NCI-H2196 treated with DMSO at 0.1 percent for 48 hours (cell line): ENCODE results near the gene INHA.

Experiments used
- DNase-seq: peaks from one replicate; lab custom pipeline; 2025; ENCODE audit not compliant: unreplicated experiment; lab: John Stamatoyannopoulos, UW

Gene INHA

GRCh38 chr2:219539926-219540678, 32.0 kb upstream of the INHA start:
- DNase-seq = no peak

GRCh38 chr2:219540784-219541504, 31.2 kb upstream of the INHA start:
- no peak for DNase-seq

- DNase-seq = peak; percentile 72
Observed at GRCh38 chr2:219541611-219542180, 30.4 kb upstream of the INHA start.

- no peak for DNase-seq
Observed at GRCh38 chr2:219542931-219543595, 29.0 kb upstream of the INHA start.

GRCh38 chr2:219543596-219544358, 28.3 kb upstream of the INHA start, which contains the start of the genes CHPF and TMEM198:
Gene CHPF, minus strand, starts transcription at chr2:219543809. Its CDS starts 271 bp downstream, at chr2:219543538.
Gene TMEM198, plus strand, starts transcription at chr2:219544028. Its CDS starts 700 bp downstream, at chr2:219544728.
- DNase-seq = peak; percentile 97

- DNase-seq = no peak
Observed at GRCh38 chr2:219544567-219544966, 27.5 kb upstream of the INHA start.

- DNase-seq = no peak
Observed at GRCh38 chr2:219545295-219545942, 26.7 kb upstream of the INHA start.

GRCh38 chr2:219545943-219546352, 26.2 kb upstream of the INHA start:
- no peak for DNase-seq

- DNase-seq = no peak
Observed at GRCh38 chr2:219547621-219548020, 24.5 kb upstream of the INHA start.

GRCh38 chr2:219548990-219549389, 23.1 kb upstream of the INHA start:
- DNase-seq = no peak

GRCh38 chr2:219549619-219550018, 22.5 kb upstream of the INHA start:
- DNase-seq = no peak

GRCh38 chr2:219551441-219552381, 20.4 kb upstream of the INHA start:
- DNase-seq = peak; percentile 48

GRCh38 chr2:219552382-219553167, 19.5 kb upstream of the INHA start:
- DNase-seq = peak; percentile 85

- DNase-seq = no peak
Observed at GRCh38 chr2:219553168-219553417, 19.0 kb upstream of the INHA start.

GRCh38 chr2:219553463-219553963, 18.6 kb upstream of the INHA start:
- no peak for DNase-seq

- no peak for DNase-seq
Observed at GRCh38 chr2:219554350-219554749, 17.8 kb upstream of the INHA start.

GRCh38 chr2:219555956-219556355, 16.2 kb upstream of the INHA start:
- DNase-seq = no peak

GRCh38 chr2:219556413-219556812, 15.7 kb upstream of the INHA start:
- DNase-seq = no peak
